ENCODE measurements around the gene CACUL1.
"Not testable (repeated sequence)": the region's sequence is repeated elsewhere in the genome, so short reads cannot be mapped to it uniquely, and the experiment has no call there.

- TF ChIP-seq CTCF (IDR thresholded peaks at IDR 0.05; ENCODE audit: low read depth, low read length); EZH2phosphoT487 (IDR thresholded peaks at IDR 0.05; ENCODE audit: low read depth): not testable (repeated sequence)
These were observed 40.2 kb upstream of the CACUL1 start for GRCh38 chr10:118794971-118795370.

Data from OCI-LY3 (cell line).